ENCODE data around the gene SSX5.
"Not testable (repeated sequence)": the region's sequence is repeated elsewhere in the genome, so short reads cannot be mapped to it uniquely, and the experiment has no call there.

The SSX5 gene

GRCh38 chrX:48196745-48197201 is at the start of gene SSX5:
SSX5 (minus strand) TSS chrX:48196795; CDS start chrX:48195358, 1,437 bp downstream.
- Histone ChIP-seq H3K4me3 (ENCODE audit: low read length) (no peak within 1 kb of the TSS), H3K27ac (ENCODE audit: low read depth, low read length) (no peak within 1 kb of the TSS), H3K79me2 (ENCODE audit: control insufficient read depth, low read length) (no peaks in the 10 kb centered on the region), H3K36me3 (ENCODE audit: control insufficient read depth, low read length) (no peaks in the 10 kb centered on the region), H3K9me2 (replicated peaks; ENCODE audit: control insufficient read depth, low read length) (no peaks in the 10 kb centered on the region), H3K9me3 (ENCODE audit: control insufficient read depth, insufficient read depth, low read length) (no peaks in the 10 kb centered on the region), H4K20me1 (ENCODE audit: control insufficient read depth, insufficient read depth, low read depth, low read length) (no peaks in the 10 kb centered on the region), H3K27me3 (ENCODE audit: control insufficient read depth, low read length) (no peaks in the 10 kb centered on the region), H3F3A (ENCODE audit: control insufficient read depth, insufficient read depth) (no peaks in the 10 kb centered on the region), H3K4me1 (ENCODE audit: control insufficient read depth, low read length) (no peaks in the 10 kb centered on the region), H3K4me2 (ENCODE audit: low read length) (no peak within 1 kb of the TSS)
- no peak for TF ChIP-seq CTCF (IDR thresholded peaks at IDR 0.05; ENCODE audit: low read depth, low read length, poor library complexity, severe bottlenecking)
- TF ChIP-seq EZH2phosphoT487 (IDR thresholded peaks at IDR 0.05; ENCODE audit: borderline replicate concordance, low read length): no peak

GRCh38 chrX:48224196-48224595 is 27.6 kb upstream of the SSX5 start:
- not testable (repeated sequence) for H3K4me3 ChIP-seq (ENCODE audit: low read length); H4K20me1 ChIP-seq (ENCODE audit: control insufficient read depth, insufficient read depth, low read depth, low read length); H3K4me2 ChIP-seq (ENCODE audit: low read length); H3K4me1 ChIP-seq (ENCODE audit: control insufficient read depth, low read length); H3K9me3 ChIP-seq (ENCODE audit: control insufficient read depth, insufficient read depth, low read length); H3K27ac ChIP-seq (ENCODE audit: low read depth, low read length); H3K79me2 ChIP-seq (ENCODE audit: control insufficient read depth, low read length); H3K36me3 ChIP-seq (ENCODE audit: control insufficient read depth, low read length); H3F3A ChIP-seq (ENCODE audit: control insufficient read depth, insufficient read depth); H3K9me2 ChIP-seq (replicated peaks; ENCODE audit: control insufficient read depth, low read length); H3K27me3 ChIP-seq (ENCODE audit: control insufficient read depth, low read length)

- H3K27ac ChIP-seq (ENCODE audit: low read depth, low read length); H4K20me1 ChIP-seq (ENCODE audit: control insufficient read depth, insufficient read depth, low read depth, low read length); H3K9me3 ChIP-seq (ENCODE audit: control insufficient read depth, insufficient read depth, low read length); H3K9me2 ChIP-seq (replicated peaks; ENCODE audit: control insufficient read depth, low read length); H3K36me3 ChIP-seq (ENCODE audit: control insufficient read depth, low read length); H3K79me2 ChIP-seq (ENCODE audit: control insufficient read depth, low read length); H3K4me2 ChIP-seq (ENCODE audit: low read length); H3K4me1 ChIP-seq (ENCODE audit: control insufficient read depth, low read length); H3K27me3 ChIP-seq (ENCODE audit: control insufficient read depth, low read length); H3F3A ChIP-seq (ENCODE audit: control insufficient read depth, insufficient read depth); H3K4me3 ChIP-seq (ENCODE audit: low read length): not testable (repeated sequence)
Measured at GRCh38 chrX:48214341-48214740, 17.7 kb upstream of the SSX5 start.

GRCh38 chrX:48190024-48190423 is 6.6 kb downstream of the SSX5 start:
- not testable (repeated sequence) for H3K27ac ChIP-seq (ENCODE audit: low read depth, low read length); H3K9me3 ChIP-seq (ENCODE audit: control insufficient read depth, insufficient read depth, low read length); H3K4me2 ChIP-seq (ENCODE audit: low read length)

GRCh38 chrX:48181882-48182281 is 14.7 kb downstream of the SSX5 start:
- not testable (repeated sequence) for H3K4me2 ChIP-seq (ENCODE audit: low read length); H3F3A ChIP-seq (ENCODE audit: control insufficient read depth, insufficient read depth); H3K27me3 ChIP-seq (ENCODE audit: control insufficient read depth, low read length); H3K79me2 ChIP-seq (ENCODE audit: control insufficient read depth, low read length); H3K36me3 ChIP-seq (ENCODE audit: control insufficient read depth, low read length); H3K9me2 ChIP-seq (replicated peaks; ENCODE audit: control insufficient read depth, low read length); H3K4me3 ChIP-seq (ENCODE audit: low read length); H3K4me1 ChIP-seq (ENCODE audit: control insufficient read depth, low read length); H4K20me1 ChIP-seq (ENCODE audit: control insufficient read depth, insufficient read depth, low read depth, low read length); H3K27ac ChIP-seq (ENCODE audit: low read depth, low read length); H3K9me3 ChIP-seq (ENCODE audit: control insufficient read depth, insufficient read depth, low read length)

More at GRCh38 chrX:48190024-48190423, 6.6 kb downstream of the SSX5 start:
- H3K4me1 ChIP-seq (ENCODE audit: control insufficient read depth, low read length); H3K27me3 ChIP-seq (ENCODE audit: control insufficient read depth, low read length); H3K9me2 ChIP-seq (replicated peaks; ENCODE audit: control insufficient read depth, low read length); H3F3A ChIP-seq (ENCODE audit: control insufficient read depth, insufficient read depth); H4K20me1 ChIP-seq (ENCODE audit: control insufficient read depth, insufficient read depth, low read depth, low read length); H3K36me3 ChIP-seq (ENCODE audit: control insufficient read depth, low read length); H3K79me2 ChIP-seq (ENCODE audit: control insufficient read depth, low read length); H3K4me3 ChIP-seq (ENCODE audit: low read length): not testable (repeated sequence)
